Measurements from ENCODE around the gene ZNF746. TPM values are rescaled to one million over a fixed set of nuclear protein-coding genes. Genes with fewer than 3 reads are reported as not detected.
A peak's percentile ranks its signal among the peaks of the same experiment; 100 is the strongest.

Gene ZNF746
- total and polyA plus RNA-seq, 9 of the 15 experiments (the other 6 are each of a cell fraction or from before 2014, with no cell fraction given), result 1.7 to 31.6 (median 13.3) TPM

- TF ChIP-seq CREB1 (IDR thresholded peaks at IDR 0.05) (peak; percentile 48; the same call in 1 of the 2 replicates), CREB1 (CRISPR knock-in tag; IDR thresholded peaks at IDR 0.05) (peak; percentile 59), NEUROD1 (IDR thresholded peaks at IDR 0.05; ENCODE audit: borderline replicate concordance, low read depth, low read length, partially characterized antibody) (peak; percentile 78), NR2C2 (CRISPR knock-in tag; IDR thresholded peaks at IDR 0.05) (no peak), NR2C2 (tag; IDR thresholded peaks at IDR 0.05) (no peak), SIN3B (IDR thresholded peaks at IDR 0.05; ENCODE audit: low read depth) (peak; percentile 93), ATF2 (CRISPR knock-in tag; IDR thresholded peaks at IDR 0.05) (no peak), ZNF511 (CRISPR knock-in tag; IDR thresholded peaks at IDR 0.05) (peak; percentile 67; the same call in 1 of the 2 replicates), PCBP1 (IDR thresholded peaks at IDR 0.05; ENCODE audit: low read depth, low read length, poor library complexity, severe bottlenecking) (peak; percentile 60), ZNF324 (CRISPR knock-in tag; IDR thresholded peaks at IDR 0.05) (no peak), STAG1 (CRISPR knock-in tag; IDR thresholded peaks at IDR 0.05; ENCODE audit: borderline replicate concordance) (peak; percentile 33; the same call in 1 of the 2 replicates), CHCHD3 (CRISPR knock-in tag; IDR thresholded peaks at IDR 0.05) (no peak), HDAC8 (tag; IDR thresholded peaks at IDR 0.05) (peak; percentile 78), ZNF592 (IDR thresholded peaks at IDR 0.05) (peak; percentile 65), ZEB2 (IDR thresholded peaks at IDR 0.05) (no peak), LCOR (CRISPR knock-in tag; IDR thresholded peaks at IDR 0.05) (no peak), DMBX1 (CRISPR knock-in tag; IDR thresholded peaks at IDR 0.05; ENCODE audit: borderline replicate concordance) (peak; percentile 37; the same call in 1 of the 2 replicates), PML (IDR thresholded peaks at IDR 0.05; ENCODE audit: low read length) (no peak), HMG20A (CRISPR knock-in tag; conservative IDR thresholded peaks at IDR 0.05) (no peak), FOXK2 (conservative IDR thresholded peaks at IDR 0.05 in 1 of 2, IDR thresholded peaks at IDR 0.05 in 1 of 2; ENCODE audit: low read depth in 2 of 2) (peak; percentile 66 to 72; a peak in 3 of 4 replicates), FOS (IDR thresholded peaks at IDR 0.05; ENCODE audit: extremely low read depth, insufficient read length) (no peak), ZC3H8 (IDR thresholded peaks at IDR 0.05) (no peak), MAFK (IDR thresholded peaks at IDR 0.05; ENCODE audit: low read length) (no peak), SLC30A9 (CRISPR knock-in tag; IDR thresholded peaks at IDR 0.05) (no peak), KAT8 (IDR thresholded peaks at IDR 0.05; ENCODE audit: low read depth) (no peak)
Observed at GRCh38 chr7:149460493-149461277, 36.9 kb downstream of the ZNF746 start, which contains the start of gene ZNF777 (continued).

Data from K562 (cell line).